Trophoblast cell (in vitro differentiated cells and primary cell): ENCODE results near the gene MICU2.

Source experiments
- DNase-seq, 2 donors: peaks; one replicate each; pipeline ENCODE4 v3.0.0-alpha.2; 2016
- H2AFZ ChIP-seq: 2 replicates; pipeline ENCODE4 v1.6.1; 2013; ENCODE audit warnings: low read length, moderate library complexity, mild to moderate bottlenecking; ENCODE audit not compliant: insufficient read depth, poor library complexity
- H2AK5ac ChIP-seq: 2 replicates; pipeline ENCODE4 v1.6.1; 2013; ENCODE audit warnings: mild to moderate bottlenecking, low read length
- H2BK120ac ChIP-seq: 2 replicates; pipeline ENCODE4 v1.6.1; 2013; ENCODE audit warnings: low read length, mild to moderate bottlenecking, moderate library complexity; ENCODE audit not compliant: insufficient read depth, poor library complexity
- H2BK12ac ChIP-seq: 2 replicates; pipeline ENCODE4 v1.6.1; 2013; ENCODE audit warnings: mild to moderate bottlenecking, low read length, moderate library complexity
- H2BK5ac ChIP-seq: 2 replicates; pipeline ENCODE4 v1.6.1; 2013; ENCODE audit warnings: low read length, low read depth, moderate library complexity, mild to moderate bottlenecking; ENCODE audit not compliant: poor library complexity
- H3K14ac ChIP-seq: 2 replicates; pipeline ENCODE4 v1.6.1; 2013; ENCODE audit warnings: mild to moderate bottlenecking, low read length
- H3K18ac ChIP-seq: 2 replicates; pipeline ENCODE4 v1.6.1; 2013; ENCODE audit warnings: mild to moderate bottlenecking, low read length
- H3K23ac ChIP-seq: 2 replicates; pipeline ENCODE4 v1.6.1; 2013; ENCODE audit warnings: low read length
- H3K27ac ChIP-seq: 2 replicates; pipeline ENCODE4 v1.5.1; 2013; ENCODE audit warnings: low read depth, mild to moderate bottlenecking, inconsistent platforms, low read length, moderate library complexity
- H3K27me3 ChIP-seq: 2 replicates; pipeline ENCODE4 v1.6.1; 2013; ENCODE audit warnings: inconsistent platforms, mild to moderate bottlenecking, low read length, moderate library complexity; ENCODE audit not compliant: insufficient read depth
- H3K36me3 ChIP-seq, 2 experiments: 1 replicate in 1 of 2; 2 replicates in 1 of 2; pipeline ENCODE4 v1.6.1; 2013; ENCODE audit warnings: low read length in 2 of 2, mild to moderate bottlenecking in 2 of 2, moderate library complexity in 1 of 2; ENCODE audit not compliant: insufficient read depth in 2 of 2, control insufficient read depth in 1 of 2
- H3K4ac ChIP-seq: 2 replicates; pipeline ENCODE4 v1.6.1; 2013; ENCODE audit warnings: low read depth, mild to moderate bottlenecking, low read length, moderate library complexity
- H3K4me1 ChIP-seq, 2 experiments: 1 replicate in 1 of 2; 2 replicates in 1 of 2; pipeline ENCODE4 v1.6.1; 2013; ENCODE audit warnings: low read length in 2 of 2, mild to moderate bottlenecking in 2 of 2, moderate library complexity in 1 of 2; ENCODE audit not compliant: insufficient read depth in 2 of 2, control insufficient read depth in 1 of 2
- H3K4me2 ChIP-seq: 2 replicates; pipeline ENCODE4 v1.6.1; 2013; ENCODE audit warnings: inconsistent platforms, mild to moderate bottlenecking, low read length, moderate library complexity
- H3K4me3 ChIP-seq: 2 replicates; pipeline ENCODE4 v1.5.1; 2013; ENCODE audit warnings: mild to moderate bottlenecking, low read depth, low read length, inconsistent platforms
- H3K79me1 ChIP-seq: one replicate; pipeline ENCODE4 v1.6.1; 2013; ENCODE audit warnings: low read length
- H3K79me2 ChIP-seq: 2 replicates; pipeline ENCODE4 v1.6.1; 2013; ENCODE audit warnings: low read length, mild to moderate bottlenecking; ENCODE audit not compliant: control insufficient read depth, insufficient read depth, poor library complexity
- H3K9ac ChIP-seq: 2 replicates; pipeline ENCODE4 v1.6.1; 2013; ENCODE audit warnings: mild to moderate bottlenecking, low read length
- H3K9me3 ChIP-seq: 2 replicates; pipeline ENCODE4 v1.6.1; 2013; ENCODE audit warnings: low read depth, mild to moderate bottlenecking, control low read depth, inconsistent platforms, low read length; ENCODE audit not compliant: insufficient read depth
- H4K12ac ChIP-seq: 2 replicates; pipeline ENCODE4 v1.6.1; 2013; ENCODE audit warnings: low read depth, mild to moderate bottlenecking, low read length, moderate library complexity
- H4K8ac ChIP-seq: 2 replicates; pipeline ENCODE4 v1.6.1; 2013; ENCODE audit warnings: low read depth, mild to moderate bottlenecking, low read length, moderate library complexity
- H4K91ac ChIP-seq: one replicate; pipeline ENCODE4 v1.6.1; 2013; ENCODE audit warnings: low read depth, mild to moderate bottlenecking, low read length, moderate library complexity
- WGBS: extraction: QIAGEN DNeasy Blood & Tissue Kit; methylation state at CpG from one replicate; pipeline ENCODE4 v1.1.7; 2013; ENCODE audit warnings: missing lambda C conversion rate; ENCODE audit not compliant: insufficient read length, insufficient coverage; ENCODE audit errors: extremely low coverage; 5-methylcytosine and 5-hydroxymethylcytosine counted together

The MICU2 gene

GRCh38 chr13:21453387-21454081 lies 150.4 kb downstream of the MICU2 start:
- Histone ChIP-seq H3K79me1 (peaks cover under 1% of the 10 kb centered on the region), H2BK120ac (no peak overlapping the region), H2AK5ac (no peak overlapping the region), H3K14ac (no peak overlapping the region), H3K23ac (no peak overlapping the region), H2BK12ac (no peak overlapping the region), H3K4me2 (no peak overlapping the region), H4K8ac (no peak overlapping the region), H3K79me2 (peaks cover under 1% of the 10 kb centered on the region), H4K12ac (no peak overlapping the region), H3K9me3 (no peaks in the 10 kb centered on the region), H3K36me3 (peaks cover 0 to 2% of the 10 kb centered on the region in 2 experiments), H3K4me1 (no peaks in the 10 kb centered on the region), H3K4me3 (no peak overlapping the region), H3K4ac (peak overlapping the region; percentile 64), H3K27ac (no peak overlapping the region), H2BK5ac (no peak overlapping the region), H3K27me3 (no peaks in the 10 kb centered on the region), H4K91ac (no peak overlapping the region), H2AFZ (no peak overlapping the region), H3K9ac (no peak overlapping the region), H3K18ac (no peak overlapping the region)
- no CpG with 5 or more reads among the region's 6 CpGs for WGBS
- no peak for DNase-seq

- no peaks in the 10 kb centered on the region for H3K79me2 ChIP-seq
- no peak overlapping the region for H3K4me2 ChIP-seq
- no peak overlapping the region for H4K91ac ChIP-seq
- H2BK120ac ChIP-seq: no peak overlapping the region
- H3K4me1 ChIP-seq: no peaks in the 10 kb centered on the region
- H2AFZ ChIP-seq: no peak overlapping the region
- no peak overlapping the region for H3K4me3 ChIP-seq
- H2AK5ac ChIP-seq: no peak overlapping the region
- no peak overlapping the region for H2BK12ac ChIP-seq
- H3K27me3 ChIP-seq: no peaks in the 10 kb centered on the region
- no peak for DNase-seq
- H3K14ac ChIP-seq: no peak overlapping the region
- no peak overlapping the region for H4K12ac ChIP-seq
- H3K79me1 ChIP-seq: no peaks in the 10 kb centered on the region
- H3K9ac ChIP-seq: no peak overlapping the region
- no peak overlapping the region for H4K8ac ChIP-seq
- H3K36me3 ChIP-seq: peaks cover 0 to 2% of the 10 kb centered on the region in 2 experiments
- H3K23ac ChIP-seq: no peak overlapping the region
- H2BK5ac ChIP-seq: no peak overlapping the region
- no peak overlapping the region for H3K18ac ChIP-seq
- H3K27ac ChIP-seq: no peak overlapping the region
- no peaks in the 10 kb centered on the region for H3K9me3 ChIP-seq
- no CpG with 5 or more reads among the region's 3 CpGs for WGBS
- H3K4ac ChIP-seq: no peak overlapping the region
These were observed 153.0 kb downstream of the MICU2 start for GRCh38 chr13:21450936-21451335.

- Histone ChIP-seq H2BK12ac (no peak overlapping the region), H3K9me3 (no peaks in the 10 kb centered on the region), H3K27me3 (no peaks in the 10 kb centered on the region), H3K4me3 (no peak overlapping the region), H4K91ac (no peak overlapping the region), H3K18ac (no peak overlapping the region), H3K4ac (no peak overlapping the region), H3K79me2 (no peaks in the 10 kb centered on the region), H3K9ac (no peak overlapping the region), H4K12ac (no peak overlapping the region), H2AK5ac (no peak overlapping the region), H3K23ac (no peak overlapping the region), H3K79me1 (no peaks in the 10 kb centered on the region), H3K4me1 (no peaks in the 10 kb centered on the region), H2BK5ac (no peak overlapping the region), H3K4me2 (no peak overlapping the region), H3K36me3 (peaks cover 0 to 2% of the 10 kb centered on the region in 2 experiments), H4K8ac (no peak overlapping the region), H3K27ac (no peak overlapping the region), H3K14ac (no peak overlapping the region), H2AFZ (no peak overlapping the region), H2BK120ac (no peak overlapping the region)
- DNase-seq: no peak
- no CpG with 5 or more reads among the region's 2 CpGs for WGBS
These were observed 157.3 kb downstream of the MICU2 start for GRCh38 chr13:21446656-21447055.

- no peak overlapping the region for H2BK12ac ChIP-seq
- H2BK5ac ChIP-seq: no peak overlapping the region
- H2AK5ac ChIP-seq: no peak overlapping the region
- H3K9ac ChIP-seq: no peak overlapping the region
- no peak overlapping the region for H3K27ac ChIP-seq
- no peak overlapping the region for H3K14ac ChIP-seq
- no peak overlapping the region for H3K4me3 ChIP-seq
- no peak overlapping the region for H3K4me2 ChIP-seq
- H2AFZ ChIP-seq: no peak overlapping the region
- no peak overlapping the region for H3K18ac ChIP-seq
- no peak overlapping the region for H2BK120ac ChIP-seq
- H3K4ac ChIP-seq: peak overlapping the region; percentile 16
- DNase-seq: no peak
- no peak overlapping the region for H3K23ac ChIP-seq
- no peak overlapping the region for H4K12ac ChIP-seq
- H3K79me1 ChIP-seq: no peaks in the 10 kb centered on the region
- H3K4me1 ChIP-seq: no peaks in the 10 kb centered on the region
- no peaks in the 10 kb centered on the region for H3K9me3 ChIP-seq
- H3K27me3 ChIP-seq: no peaks in the 10 kb centered on the region
- no CpG with 5 or more reads among the region's 6 CpGs for WGBS
- H3K36me3 ChIP-seq: peaks cover 0 to 2% of the 10 kb centered on the region in 2 experiments
- no peaks in the 10 kb centered on the region for H3K79me2 ChIP-seq
- no peak overlapping the region for H4K8ac ChIP-seq
- H4K91ac ChIP-seq: no peak overlapping the region
These were observed 158.2 kb downstream of the MICU2 start for GRCh38 chr13:21445759-21446158.
